GM12875 (cell line): Measurements from ENCODE around the gene SCUBE2.

ENCODE experiments used
- H3K4me3 ChIP-seq: one replicate; pipeline ENCODE4 v1.5.1; 2011; ENCODE audit warnings: low read depth, low read length, control low read depth
- TF ChIP-seq, protein P1 (sequence below): IDR thresholded peaks from 2 replicates; pipeline ENCODE4 v1.5.1; 2011; ENCODE audit warnings: low read depth, mild to moderate bottlenecking, control low read depth, inconsistent platforms, low read length, moderate library complexity, borderline replicate concordance; ENCODE audit not compliant: insufficient read depth

Gene SCUBE2

DNA sequence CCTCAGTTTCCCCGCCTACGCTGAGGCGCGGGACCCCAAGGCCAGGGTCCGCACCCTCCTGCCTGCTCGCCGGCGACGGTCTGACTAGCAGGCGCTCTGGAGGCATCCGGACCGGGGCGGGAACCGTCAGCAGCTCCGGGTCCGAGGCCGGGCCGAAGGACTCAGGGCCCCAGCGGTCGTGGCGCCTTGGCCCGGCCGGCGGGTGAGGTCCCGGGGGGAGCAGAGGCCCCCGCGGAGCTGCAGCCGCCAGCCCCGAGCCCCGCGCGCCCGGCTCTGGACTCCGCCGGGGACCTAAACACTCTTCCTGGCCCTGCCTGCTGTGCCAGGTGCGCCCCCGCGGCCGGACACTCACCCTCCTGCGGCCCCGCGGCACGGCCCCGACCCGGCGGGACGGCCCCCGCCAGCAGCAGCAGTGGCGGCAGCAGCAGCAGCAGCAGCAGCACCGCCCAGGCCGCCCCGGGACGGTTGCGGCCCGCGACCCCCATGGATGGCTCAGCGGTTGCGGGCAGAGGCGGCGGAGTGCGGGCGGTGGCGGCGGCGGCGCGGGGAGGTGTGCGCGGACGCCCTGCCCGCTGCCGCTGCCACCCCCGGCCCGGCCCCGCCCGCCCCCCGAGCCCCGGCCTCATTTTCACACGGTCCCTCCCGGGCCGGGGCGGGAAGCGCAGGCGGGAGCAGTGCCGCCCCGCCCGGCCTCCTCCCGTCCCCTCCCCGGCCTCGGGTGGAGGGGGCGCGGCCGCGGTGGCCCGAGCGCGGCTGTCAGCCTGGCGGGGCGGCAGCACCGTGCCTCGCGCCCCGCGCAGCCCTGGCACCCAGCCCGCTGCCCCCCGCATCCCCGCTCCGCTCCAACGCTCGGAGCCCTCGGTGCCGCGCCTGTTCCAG lies at the start of gene SCUBE2:
Gene SCUBE2, minus strand, starts transcription at position 556 of the 879 bp plus-strand sequence. Its CDS starts 71 bp downstream, at position 485.
- peak within 1 kb of the TSS; percentile 16 for H3K4me3 ChIP-seq
- TF ChIP-seq, protein P1, sequence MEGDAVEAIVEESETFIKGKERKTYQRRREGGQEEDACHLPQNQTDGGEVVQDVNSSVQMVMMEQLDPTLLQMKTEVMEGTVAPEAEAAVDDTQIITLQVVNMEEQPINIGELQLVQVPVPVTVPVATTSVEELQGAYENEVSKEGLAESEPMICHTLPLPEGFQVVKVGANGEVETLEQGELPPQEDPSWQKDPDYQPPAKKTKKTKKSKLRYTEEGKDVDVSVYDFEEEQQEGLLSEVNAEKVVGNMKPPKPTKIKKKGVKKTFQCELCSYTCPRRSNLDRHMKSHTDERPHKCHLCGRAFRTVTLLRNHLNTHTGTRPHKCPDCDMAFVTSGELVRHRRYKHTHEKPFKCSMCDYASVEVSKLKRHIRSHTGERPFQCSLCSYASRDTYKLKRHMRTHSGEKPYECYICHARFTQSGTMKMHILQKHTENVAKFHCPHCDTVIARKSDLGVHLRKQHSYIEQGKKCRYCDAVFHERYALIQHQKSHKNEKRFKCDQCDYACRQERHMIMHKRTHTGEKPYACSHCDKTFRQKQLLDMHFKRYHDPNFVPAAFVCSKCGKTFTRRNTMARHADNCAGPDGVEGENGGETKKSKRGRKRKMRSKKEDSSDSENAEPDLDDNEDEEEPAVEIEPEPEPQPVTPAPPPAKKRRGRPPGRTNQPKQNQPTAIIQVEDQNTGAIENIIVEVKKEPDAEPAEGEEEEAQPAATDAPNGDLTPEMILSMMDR = no peak

DNA sequence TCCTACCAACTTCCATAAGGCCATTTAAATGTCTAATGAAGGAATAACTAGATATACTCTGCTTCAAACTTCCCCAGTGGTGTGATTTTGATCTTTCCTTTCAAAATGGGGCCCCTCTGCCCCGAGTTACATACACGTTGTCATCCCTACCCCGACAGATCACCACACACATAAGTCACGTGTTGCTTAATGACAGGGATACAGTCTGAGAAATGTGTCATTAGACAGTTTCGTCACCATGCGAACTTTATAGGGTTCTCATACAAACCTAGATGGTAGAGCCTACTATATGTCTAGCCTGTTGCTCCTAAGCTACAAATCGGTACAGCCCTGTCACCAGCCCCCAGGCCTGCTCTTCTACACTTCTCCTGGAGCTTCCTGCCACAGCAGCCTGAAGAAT lies 49.8 kb upstream of the SCUBE2 start:
- TF ChIP-seq, protein P1 = no peak
- no peak overlapping the region for H3K4me3 ChIP-seq

- TF ChIP-seq, protein P1 = no peak
- no peak overlapping the region for H3K4me3 ChIP-seq
Measured at GRCh38 chr11:9139628-9140357, 48.4 kb upstream of the SCUBE2 start.

- no peak overlapping the region for H3K4me3 ChIP-seq
- TF ChIP-seq, protein P1 = no peak
Measured at GRCh38 chr11:9138612-9139579, 47.5 kb upstream of the SCUBE2 start.

DNA sequence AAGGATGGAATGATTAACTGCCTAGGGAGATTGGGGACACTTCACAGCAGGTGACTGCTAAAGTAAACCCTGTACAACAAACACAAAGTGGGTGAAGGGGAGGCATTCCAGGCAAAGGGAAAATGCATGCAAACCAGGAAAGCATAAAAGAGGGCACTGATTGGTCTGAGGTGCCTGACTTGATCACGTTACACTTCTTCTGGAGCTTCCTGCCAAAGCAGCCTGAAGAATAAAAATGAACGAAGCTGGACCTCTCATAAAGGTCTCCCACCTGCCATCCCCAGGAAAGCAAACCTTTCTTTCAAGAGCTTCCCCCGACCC lies 46.7 kb upstream of the SCUBE2 start:
- TF ChIP-seq, protein P1 = no peak

GRCh38 chr11:9137293-9138132 lies 46.1 kb upstream of the SCUBE2 start:
- TF ChIP-seq, protein P1 = peak; percentile 99
- H3K4me3 ChIP-seq = no peak overlapping the region

More for the DNA sequence above, 46.7 kb upstream of the SCUBE2 start:
- H3K4me3 ChIP-seq = no peak overlapping the region
